OCI-LY1 (cell line): ENCODE measurements around the gene RPGRIP1.

ENCODE experiments used
- EZH2 ChIP-seq: fragments of 200-600 bp; sonication (generic), shearing (Covaris generic); IDR thresholded peaks from 2 replicates; pipeline ENCODE4 v1.8.0; 2017; ENCODE audit warnings: borderline replicate concordance, mixed run types, mild to moderate bottlenecking, antibody characterized with exemption, low read length, moderate library complexity, mixed read lengths
- TF ChIP-seq, protein P1 (sequence below): fragments of 200-600 bp; sonication (generic), shearing (Covaris generic); IDR thresholded peaks from 2 replicates; pipeline ENCODE4 v1.5.1; 2017; ENCODE audit warnings: mild to moderate bottlenecking, antibody characterized with exemption, low read length, moderate library complexity, mixed read lengths

DNA sequence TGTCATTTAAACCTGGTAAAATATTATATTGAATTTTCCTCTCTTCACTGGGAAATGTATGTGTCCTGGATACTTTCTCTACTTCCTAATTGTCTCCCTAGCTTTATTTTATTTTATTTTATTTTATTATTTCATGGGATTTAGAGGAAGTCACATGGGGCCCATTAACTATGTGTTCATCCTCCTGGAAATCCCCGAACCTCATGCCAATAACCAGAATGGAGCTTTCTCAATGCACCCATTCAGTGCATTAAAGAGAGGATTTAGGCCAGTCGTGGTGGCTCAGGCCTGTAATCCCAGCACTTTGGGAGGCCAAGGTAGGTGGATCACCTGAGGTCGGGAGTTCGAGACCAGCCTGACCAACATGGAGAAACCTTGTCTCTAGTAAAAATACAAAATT, 1.3 kb upstream of the RPGRIP1 start:
- TF ChIP-seq, protein P1, sequence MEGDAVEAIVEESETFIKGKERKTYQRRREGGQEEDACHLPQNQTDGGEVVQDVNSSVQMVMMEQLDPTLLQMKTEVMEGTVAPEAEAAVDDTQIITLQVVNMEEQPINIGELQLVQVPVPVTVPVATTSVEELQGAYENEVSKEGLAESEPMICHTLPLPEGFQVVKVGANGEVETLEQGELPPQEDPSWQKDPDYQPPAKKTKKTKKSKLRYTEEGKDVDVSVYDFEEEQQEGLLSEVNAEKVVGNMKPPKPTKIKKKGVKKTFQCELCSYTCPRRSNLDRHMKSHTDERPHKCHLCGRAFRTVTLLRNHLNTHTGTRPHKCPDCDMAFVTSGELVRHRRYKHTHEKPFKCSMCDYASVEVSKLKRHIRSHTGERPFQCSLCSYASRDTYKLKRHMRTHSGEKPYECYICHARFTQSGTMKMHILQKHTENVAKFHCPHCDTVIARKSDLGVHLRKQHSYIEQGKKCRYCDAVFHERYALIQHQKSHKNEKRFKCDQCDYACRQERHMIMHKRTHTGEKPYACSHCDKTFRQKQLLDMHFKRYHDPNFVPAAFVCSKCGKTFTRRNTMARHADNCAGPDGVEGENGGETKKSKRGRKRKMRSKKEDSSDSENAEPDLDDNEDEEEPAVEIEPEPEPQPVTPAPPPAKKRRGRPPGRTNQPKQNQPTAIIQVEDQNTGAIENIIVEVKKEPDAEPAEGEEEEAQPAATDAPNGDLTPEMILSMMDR = no peak
- no peak for TF ChIP-seq EZH2
